Loucy (cell line): ENCODE data around the gene STEAP4.

Experiments used
- H2AFZ ChIP-seq: fragments of 200-600 bp; sonication (generic); 2 replicates; pipeline ENCODE4 v1.6.0; 2016; ENCODE audit warnings: antibody characterized with exemption, mild to moderate bottlenecking, low read length, moderate library complexity
- H3F3A ChIP-seq: fragments of 200-600 bp; 2 replicates; pipeline ENCODE4 v1.6.0; 2016; ENCODE audit warnings: antibody characterized with exemption, low read depth, mild to moderate bottlenecking
- H3K27me3 ChIP-seq: fragments of 200-600 bp; sonication (generic); 2 replicates; pipeline ENCODE4 v1.6.1; 2014; ENCODE audit warnings: low read length, mild to moderate bottlenecking; ENCODE audit not compliant: insufficient read depth, poor library complexity, severe bottlenecking
- H3K36me3 ChIP-seq: fragments of 200-600 bp; sonication (generic); 2 replicates; pipeline ENCODE4 v1.6.1; 2016; ENCODE audit warnings: low read length; ENCODE audit not compliant: insufficient read depth
- H3K4me1 ChIP-seq: fragments of 200-600 bp; sonication (generic); 2 replicates; pipeline ENCODE4 v1.5.1; 2014; ENCODE audit warnings: low read length, mild to moderate bottlenecking; ENCODE audit not compliant: insufficient read depth, poor library complexity, severe bottlenecking
- H3K4me2 ChIP-seq: fragments of 200-600 bp; sonication (generic); 2 replicates; pipeline ENCODE4 v1.6.0; 2014; ENCODE audit warnings: antibody characterized with exemption, low read length, low read depth, mild to moderate bottlenecking; ENCODE audit not compliant: poor library complexity, severe bottlenecking
- H3K4me3 ChIP-seq: fragments of 200-600 bp; sonication (generic); 2 replicates; pipeline ENCODE4 v1.5.1; 2014; ENCODE audit warnings: low read length, mild to moderate bottlenecking, mixed read lengths; ENCODE audit not compliant: poor library complexity, severe bottlenecking
- H3K79me2 ChIP-seq: fragments of 200-600 bp; sonication (generic); 2 replicates; pipeline ENCODE4 v1.6.1; 2014; ENCODE audit warnings: low read length; ENCODE audit not compliant: insufficient read depth
- H3K9ac ChIP-seq: fragments of 200-600 bp; sonication (generic); 2 replicates; pipeline ENCODE4 v1.6.0; 2014; ENCODE audit warnings: mild to moderate bottlenecking, low read depth, low read length, moderate library complexity; ENCODE audit not compliant: poor library complexity, severe bottlenecking
- H3K9me2 ChIP-seq: fragments of 200-600 bp; sonication (generic); replicated peaks from 2 replicates; pipeline ENCODE4 v1.6.1; 2016; ENCODE audit warnings: low read depth, low read length, mixed read lengths
- H3K9me3 ChIP-seq: fragments of 200-600 bp; sonication (generic); 2 replicates; pipeline ENCODE4 v1.6.1; 2014; ENCODE audit warnings: mild to moderate bottlenecking, antibody characterized with exemption, low read length, low read depth; ENCODE audit not compliant: insufficient read depth
- H4K20me1 ChIP-seq: fragments of 200-600 bp; sonication (generic); 2 replicates; pipeline ENCODE4 v1.6.0; 2014; ENCODE audit warnings: antibody characterized with exemption, low read length, mild to moderate bottlenecking; ENCODE audit not compliant: insufficient read depth, poor library complexity, severe bottlenecking
- EZH2phosphoT487 ChIP-seq: fragments of 200-600 bp; IDR thresholded peaks from 2 replicates; pipeline ENCODE4 v1.6.1; 2018; ENCODE audit warnings: antibody characterized with exemption, mild to moderate bottlenecking, moderate library complexity, borderline replicate concordance
- TF ChIP-seq, protein P1 (sequence below): fragments of 200-600 bp; sonication (generic); conservative IDR thresholded peaks from 2 replicates; pipeline ENCODE4 v1.5.1; 2014; ENCODE audit warnings: mild to moderate bottlenecking, antibody characterized with exemption, low read length

The STEAP4 gene

DNA sequence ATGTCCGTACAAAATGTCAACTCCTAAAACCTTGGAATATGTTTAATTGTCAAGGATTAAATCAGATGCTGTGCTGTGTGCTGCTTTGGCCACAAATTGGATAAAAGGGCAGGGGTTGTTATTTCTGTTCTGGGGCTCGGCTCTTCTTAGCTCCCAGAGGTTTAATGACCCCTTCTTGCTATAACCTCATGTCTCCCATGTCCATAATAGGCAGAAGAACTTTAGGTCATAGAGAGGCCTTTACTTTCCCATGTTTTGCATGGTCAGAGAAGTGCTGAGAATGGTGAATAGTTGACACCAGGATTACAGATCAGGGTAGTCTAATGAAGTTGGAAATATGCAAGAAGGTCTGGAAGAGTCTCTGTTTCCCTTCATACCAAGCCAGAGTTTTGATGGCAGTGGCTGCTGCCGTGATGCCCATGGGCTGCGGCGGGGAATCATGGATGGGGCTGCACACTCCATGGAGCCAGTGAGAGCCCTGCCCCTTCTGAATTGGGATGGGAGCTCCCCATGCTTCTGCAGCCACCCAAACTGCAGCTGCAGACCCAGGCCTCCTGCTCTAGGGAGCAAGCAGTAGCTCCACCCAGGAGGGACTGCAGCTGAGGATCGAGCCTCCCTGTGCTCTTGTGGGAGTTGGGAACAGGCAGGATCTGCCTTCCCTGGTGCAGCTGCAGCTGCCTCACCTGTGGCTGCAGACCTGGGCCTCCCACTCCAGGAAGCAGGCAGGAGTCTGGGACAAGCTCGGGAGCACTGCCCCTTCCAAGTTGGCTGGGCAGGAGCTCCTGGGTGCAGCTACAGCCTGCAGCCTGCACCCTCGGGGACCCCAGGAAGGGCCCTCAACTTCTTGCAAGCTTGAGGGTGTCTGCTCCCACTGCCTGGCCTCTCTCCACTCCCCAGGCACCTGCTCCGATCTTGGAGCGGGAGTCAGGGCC is 23.1 kb upstream of the STEAP4 start:
- no peak overlapping the region for H3K9ac ChIP-seq
- H2AFZ ChIP-seq, result no peak overlapping the region
- H4K20me1 ChIP-seq, result no peaks in the 10 kb centered on the region
- no peaks in the 10 kb centered on the region for H3K4me1 ChIP-seq
- no peaks in the 10 kb centered on the region for H3K9me3 ChIP-seq
- no peaks in the 10 kb centered on the region for H3K27me3 ChIP-seq
- no peak overlapping the region for H3K4me2 ChIP-seq
- H3K36me3 ChIP-seq, result no peaks in the 10 kb centered on the region
- no peaks in the 10 kb centered on the region for H3F3A ChIP-seq
- no peaks in the 10 kb centered on the region for H3K79me2 ChIP-seq
- H3K4me3 ChIP-seq, result no peak overlapping the region
- H3K9me2 ChIP-seq, result no peaks in the 10 kb centered on the region
- TF ChIP-seq, protein P1, sequence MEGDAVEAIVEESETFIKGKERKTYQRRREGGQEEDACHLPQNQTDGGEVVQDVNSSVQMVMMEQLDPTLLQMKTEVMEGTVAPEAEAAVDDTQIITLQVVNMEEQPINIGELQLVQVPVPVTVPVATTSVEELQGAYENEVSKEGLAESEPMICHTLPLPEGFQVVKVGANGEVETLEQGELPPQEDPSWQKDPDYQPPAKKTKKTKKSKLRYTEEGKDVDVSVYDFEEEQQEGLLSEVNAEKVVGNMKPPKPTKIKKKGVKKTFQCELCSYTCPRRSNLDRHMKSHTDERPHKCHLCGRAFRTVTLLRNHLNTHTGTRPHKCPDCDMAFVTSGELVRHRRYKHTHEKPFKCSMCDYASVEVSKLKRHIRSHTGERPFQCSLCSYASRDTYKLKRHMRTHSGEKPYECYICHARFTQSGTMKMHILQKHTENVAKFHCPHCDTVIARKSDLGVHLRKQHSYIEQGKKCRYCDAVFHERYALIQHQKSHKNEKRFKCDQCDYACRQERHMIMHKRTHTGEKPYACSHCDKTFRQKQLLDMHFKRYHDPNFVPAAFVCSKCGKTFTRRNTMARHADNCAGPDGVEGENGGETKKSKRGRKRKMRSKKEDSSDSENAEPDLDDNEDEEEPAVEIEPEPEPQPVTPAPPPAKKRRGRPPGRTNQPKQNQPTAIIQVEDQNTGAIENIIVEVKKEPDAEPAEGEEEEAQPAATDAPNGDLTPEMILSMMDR, result no peak
- no peak for TF ChIP-seq EZH2phosphoT487

DNA sequence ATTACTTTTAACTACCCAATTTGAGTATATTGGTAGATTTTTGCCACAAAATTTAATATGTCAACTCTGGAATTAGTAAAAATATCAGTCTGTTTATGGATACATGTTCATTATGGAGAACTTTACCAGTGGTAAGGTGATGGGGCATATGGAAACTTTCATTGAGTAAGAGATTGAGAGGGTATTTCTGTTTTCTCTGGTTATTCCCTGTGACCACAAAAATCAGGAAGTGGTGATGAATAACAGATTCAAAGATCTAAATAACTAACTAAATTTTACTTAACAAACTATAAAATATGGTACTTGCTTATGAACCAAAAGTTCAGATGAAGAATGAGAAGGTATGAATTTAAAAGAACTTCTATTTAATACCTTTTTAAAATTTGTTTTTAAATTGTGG is 22.1 kb upstream of the STEAP4 start:
- Histone ChIP-seq H3K27me3 (no peaks in the 10 kb centered on the region), H3K79me2 (no peaks in the 10 kb centered on the region), H3K9me2 (no peaks in the 10 kb centered on the region), H4K20me1 (no peaks in the 10 kb centered on the region), H3K9me3 (no peaks in the 10 kb centered on the region), H3K4me2 (no peak overlapping the region), H3K4me1 (no peaks in the 10 kb centered on the region), H3F3A (no peaks in the 10 kb centered on the region), H3K9ac (no peak overlapping the region), H3K36me3 (no peaks in the 10 kb centered on the region), H2AFZ (no peak overlapping the region), H3K4me3 (no peak overlapping the region)
- TF ChIP-seq, protein P1, result no peak
- no peak for TF ChIP-seq EZH2phosphoT487

DNA sequence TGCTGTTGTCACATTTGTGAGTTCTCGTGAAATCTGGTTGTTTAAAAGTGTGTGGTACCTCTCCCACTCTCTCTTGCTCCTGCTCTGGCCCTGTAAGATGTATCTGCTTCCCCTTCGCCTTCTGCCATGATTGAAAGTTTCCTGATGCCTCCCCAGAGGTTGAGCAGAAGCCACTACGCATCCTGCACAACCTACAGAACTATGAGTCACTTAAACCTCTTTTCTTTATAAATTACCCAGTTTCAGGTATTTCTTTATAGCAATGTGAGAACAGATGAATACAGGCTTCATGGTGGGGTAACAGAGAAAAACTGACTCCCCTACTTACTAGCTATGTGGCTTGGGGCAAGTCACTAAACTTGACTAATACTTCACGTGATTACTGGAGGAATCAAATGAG is 18.0 kb upstream of the STEAP4 start:
- Histone ChIP-seq H3K9me2 (no peaks in the 10 kb centered on the region), H4K20me1 (no peaks in the 10 kb centered on the region), H3K36me3 (no peaks in the 10 kb centered on the region), H3K9ac (no peak overlapping the region), H3K4me1 (no peaks in the 10 kb centered on the region), H3K4me3 (no peak overlapping the region), H3K79me2 (no peaks in the 10 kb centered on the region), H3K4me2 (no peak overlapping the region), H3K9me3 (no peaks in the 10 kb centered on the region), H3K27me3 (no peaks in the 10 kb centered on the region), H2AFZ (no peak overlapping the region), H3F3A (no peaks in the 10 kb centered on the region)
- TF ChIP-seq, protein P1, result no peak
- TF ChIP-seq EZH2phosphoT487, result no peak
